Measurements from ENCODE around the gene TP53I11.

The TP53I11 gene

DNA sequence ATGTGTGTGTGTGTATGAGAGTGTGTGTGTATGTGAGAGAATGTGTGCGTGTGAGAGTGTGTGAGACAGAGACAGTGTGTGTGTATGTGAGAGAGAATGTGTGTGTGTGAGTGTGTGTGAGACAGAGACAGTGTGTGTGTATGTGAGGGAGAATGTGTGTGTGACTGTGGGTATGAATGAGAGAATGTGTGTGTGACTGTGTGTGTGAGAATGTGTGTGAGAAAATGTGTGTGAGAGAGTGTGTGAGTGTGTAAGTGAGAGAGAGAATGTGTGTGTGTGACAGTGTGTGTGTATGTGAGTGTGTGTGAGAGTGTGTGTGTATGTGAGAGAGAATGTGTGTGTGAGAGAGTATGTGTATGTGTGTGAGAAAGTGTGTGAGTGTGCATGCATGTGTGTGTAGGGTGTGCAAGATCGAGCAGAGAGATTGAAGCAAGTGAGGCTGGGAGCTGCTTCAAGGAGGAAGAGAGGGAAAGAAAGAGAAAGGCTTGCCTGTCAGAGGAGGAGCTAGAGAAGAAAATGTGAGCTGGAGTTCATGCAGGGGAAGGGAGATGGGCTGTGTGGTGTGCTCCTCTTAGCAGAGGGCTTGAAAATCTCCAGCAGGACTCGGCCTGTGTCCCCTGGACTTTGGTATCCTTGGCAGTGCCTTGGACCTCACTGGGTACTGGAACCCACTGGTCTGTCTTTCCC is 27.7 kb upstream of the TP53I11 start:
- no peak for DNase-seq (ENCODE audit: low read depth)

DNA sequence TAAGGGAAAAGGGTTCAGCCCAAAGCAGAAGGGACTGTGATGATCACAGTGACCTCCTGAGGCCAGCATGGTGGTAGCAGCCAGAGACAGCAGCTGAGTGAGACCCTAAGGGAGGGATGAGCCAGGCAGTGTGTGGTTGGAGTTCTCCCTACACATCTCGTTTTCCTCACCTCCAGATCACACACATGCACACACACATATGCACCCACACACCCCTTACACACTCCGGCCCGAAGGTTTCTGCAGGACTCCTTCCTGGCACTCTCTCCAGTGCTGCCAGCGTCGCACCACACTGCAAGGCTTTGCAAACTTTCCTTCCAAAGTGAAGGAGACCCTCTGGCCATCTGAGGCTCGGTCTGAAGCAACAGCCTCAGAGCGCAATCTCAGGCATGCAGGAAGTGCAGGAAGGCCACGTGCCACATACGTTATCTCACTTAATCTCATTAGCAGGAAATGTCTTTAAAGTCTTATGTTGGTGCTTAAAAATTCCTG is 26.9 kb upstream of the TP53I11 start:
- DNase-seq (ENCODE audit: low read depth) = no peak

DNA sequence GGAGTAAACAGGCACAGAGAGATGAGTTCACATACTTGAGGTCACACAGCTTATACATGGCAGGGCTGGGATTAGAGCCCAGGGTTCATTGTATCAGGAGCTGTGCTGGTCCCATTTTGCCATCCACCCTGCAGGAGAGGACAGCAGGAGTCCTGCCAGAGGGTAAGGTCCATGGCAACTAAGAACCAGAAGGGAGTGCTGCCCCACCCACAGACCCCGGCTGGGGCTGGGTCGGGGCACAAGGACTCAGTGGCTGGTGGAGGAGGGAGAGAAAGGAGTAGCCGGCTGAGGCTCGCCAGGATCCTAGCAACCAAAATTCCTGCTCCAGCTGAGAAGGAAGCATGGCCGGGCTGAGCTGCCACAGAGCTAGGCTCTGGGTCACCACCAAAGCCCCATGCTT is 25.9 kb upstream of the TP53I11 start:
- DNase-seq (ENCODE audit: low read depth) = no peak

DNA sequence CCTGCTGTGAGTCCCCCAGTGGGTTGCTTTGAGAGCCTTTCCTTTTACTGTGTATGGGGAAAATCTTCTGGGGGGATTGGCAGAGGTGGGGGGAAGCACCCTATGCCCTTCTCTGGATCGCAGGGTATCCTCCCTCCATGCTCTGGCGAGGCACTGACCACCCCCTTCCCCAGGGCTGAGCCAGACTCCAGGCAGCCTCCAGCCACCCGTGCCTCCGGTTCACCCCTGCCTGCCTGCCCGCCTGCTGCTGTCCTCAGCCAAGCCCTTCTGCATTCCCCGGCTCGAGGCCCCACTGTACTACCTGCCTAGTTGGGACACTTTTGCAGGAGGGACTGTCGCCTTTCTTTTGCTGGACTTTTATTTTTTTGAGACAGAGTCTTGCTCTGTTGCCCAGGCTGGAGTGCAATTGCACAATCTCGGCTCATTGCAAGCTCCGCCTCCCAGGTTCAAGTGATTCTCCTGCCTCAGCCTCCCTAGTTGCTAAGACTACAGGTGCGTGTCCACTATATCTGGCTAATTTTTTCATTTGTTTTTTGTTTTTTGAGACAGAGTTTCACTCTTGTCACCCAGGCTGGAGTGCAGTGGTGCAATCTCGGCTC is 23.8 kb upstream of the TP53I11 start:
- DNase-seq (ENCODE audit: low read depth) = no peak

DNA sequence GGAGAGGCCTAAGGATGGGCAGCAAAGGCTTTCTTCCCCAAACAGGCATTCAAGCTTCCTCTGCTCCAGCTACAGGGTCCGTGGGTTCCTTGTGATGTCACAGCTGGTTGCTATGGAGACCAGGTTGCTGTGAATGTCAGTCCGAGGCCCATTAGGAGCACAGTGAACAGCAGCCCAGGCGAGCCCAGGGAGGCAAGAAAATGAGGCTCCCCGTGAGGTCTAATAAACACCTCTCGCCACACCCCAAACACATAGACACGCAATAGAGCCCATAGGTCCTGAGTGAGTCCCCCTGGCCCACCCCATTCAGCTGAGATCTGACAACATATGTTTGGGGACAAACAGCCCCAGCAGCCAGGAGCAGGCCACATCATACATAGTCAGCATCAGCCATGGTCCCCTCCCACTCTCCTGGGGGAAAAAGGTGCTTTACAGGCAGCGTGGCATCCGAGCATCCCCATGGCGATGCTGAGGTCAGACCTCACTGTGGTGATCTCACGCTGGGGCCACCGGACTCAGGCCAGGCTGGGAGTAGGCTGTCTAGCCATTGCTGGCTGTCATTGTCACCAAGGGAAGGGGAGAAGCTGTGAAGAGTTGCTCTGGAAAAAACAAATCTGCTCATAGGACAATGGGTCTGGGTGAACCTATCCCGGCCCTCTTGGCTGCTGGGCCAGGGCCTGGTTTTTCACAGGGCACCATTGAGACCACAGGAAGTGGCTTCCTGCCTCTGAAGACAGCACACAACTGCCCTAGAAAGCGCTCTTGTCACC is 23.1 kb upstream of the TP53I11 start:
- DNase-seq (ENCODE audit: low read depth) = no peak

DNA sequence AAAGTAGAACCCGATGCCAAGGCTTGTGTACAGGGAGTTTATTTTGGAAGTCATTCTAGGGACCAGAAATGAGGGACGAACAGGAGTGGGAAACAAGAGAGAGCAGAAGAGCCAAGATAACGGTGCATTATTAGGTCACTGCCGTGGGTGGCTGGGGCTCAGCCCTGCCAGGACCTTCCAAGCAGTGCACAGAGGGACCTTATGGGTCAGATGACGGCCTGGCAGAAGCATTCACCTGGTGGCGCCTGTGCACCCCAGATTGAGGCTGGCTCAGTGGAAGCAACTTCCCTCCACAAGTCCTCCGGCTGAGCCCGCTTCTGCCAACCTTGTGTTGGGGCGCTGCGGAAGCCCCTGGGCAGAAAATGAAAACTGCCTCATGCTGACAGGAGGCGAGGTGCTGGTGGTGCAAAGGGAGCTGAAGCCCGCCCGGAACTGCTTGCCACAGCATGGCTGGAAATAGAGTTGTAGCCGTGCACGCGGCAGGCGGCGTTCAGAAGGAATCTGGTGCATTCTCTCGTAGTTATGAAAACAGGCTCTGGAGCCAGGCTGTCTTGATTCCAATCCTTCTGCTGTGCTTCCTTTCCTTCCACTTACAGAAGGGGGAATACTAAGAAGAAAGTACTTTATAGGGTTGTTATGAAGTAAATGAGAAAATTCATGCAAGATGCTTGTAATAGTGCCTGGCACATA is 22.2 kb upstream of the TP53I11 start:
- no peak for DNase-seq (ENCODE audit: low read depth)

DNA sequence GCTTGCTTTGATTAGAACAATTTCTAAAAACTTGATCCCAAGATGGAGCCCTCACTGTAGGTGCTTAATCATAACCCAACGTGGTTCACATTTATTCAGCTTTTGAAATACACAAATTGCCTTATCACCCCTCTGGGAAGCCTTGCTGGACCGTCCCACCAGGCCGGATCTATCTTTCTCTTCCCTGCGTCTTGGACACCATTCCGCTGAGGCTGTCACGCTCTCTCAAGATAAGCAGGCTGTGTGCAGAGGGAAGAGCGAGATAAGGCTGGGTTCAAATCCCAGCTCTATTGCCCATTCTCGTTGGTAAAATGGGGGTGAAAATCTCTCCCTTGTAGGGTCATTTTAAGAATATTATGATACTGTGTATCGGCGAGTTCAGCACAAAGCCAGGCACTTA is 20.5 kb upstream of the TP53I11 start:
- no peak for DNase-seq (ENCODE audit: low read depth)

DNA sequence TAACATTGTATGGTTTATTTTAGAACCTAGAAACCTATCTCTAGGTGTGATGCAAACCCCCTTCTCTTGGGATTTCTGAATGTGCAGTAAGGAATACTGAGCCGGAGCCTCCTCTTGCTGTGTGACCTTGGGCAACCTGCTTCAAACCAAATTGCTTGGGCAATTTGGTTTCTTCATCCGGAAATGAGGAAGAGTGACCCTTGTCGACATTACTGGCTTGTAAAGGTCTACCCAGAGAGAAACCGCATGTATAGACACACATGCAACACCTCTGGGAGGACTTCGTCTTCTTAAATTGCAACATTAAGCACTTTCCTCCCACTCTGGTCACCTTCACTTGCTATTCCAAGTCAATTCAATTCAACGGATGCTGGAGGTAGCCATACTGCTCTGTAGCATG is 19.6 kb upstream of the TP53I11 start:
- no peak for DNase-seq (ENCODE audit: low read depth)

DNA sequence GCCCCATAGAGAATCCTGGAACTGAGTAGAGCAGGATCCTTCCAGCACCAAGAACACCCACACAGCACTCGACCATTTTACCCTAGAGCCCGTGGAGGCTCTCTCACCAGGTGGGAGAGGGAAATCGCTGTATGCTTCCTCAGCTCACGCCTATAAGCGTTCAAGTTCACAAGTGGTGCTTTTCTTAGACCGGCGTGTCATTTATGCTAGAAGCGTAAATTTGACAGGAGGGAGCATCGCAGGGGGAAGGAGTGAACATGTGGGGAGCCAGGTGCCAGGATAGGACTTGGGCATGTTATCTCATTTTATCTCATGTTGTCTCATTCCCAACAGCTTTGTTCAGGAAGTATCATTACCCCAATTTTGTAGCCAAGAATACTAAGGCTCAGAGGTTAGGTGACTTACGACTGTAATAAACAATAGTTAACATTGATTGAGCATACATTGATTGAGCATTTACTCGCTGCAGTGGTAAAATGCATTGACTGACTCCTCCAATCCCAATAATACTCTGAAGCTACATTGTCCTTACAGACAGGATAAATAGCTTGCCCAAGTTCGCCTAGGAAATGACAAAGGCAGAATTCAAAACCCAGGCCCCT is 19.1 kb upstream of the TP53I11 start:
- no peak for DNase-seq (ENCODE audit: low read depth)

DNA sequence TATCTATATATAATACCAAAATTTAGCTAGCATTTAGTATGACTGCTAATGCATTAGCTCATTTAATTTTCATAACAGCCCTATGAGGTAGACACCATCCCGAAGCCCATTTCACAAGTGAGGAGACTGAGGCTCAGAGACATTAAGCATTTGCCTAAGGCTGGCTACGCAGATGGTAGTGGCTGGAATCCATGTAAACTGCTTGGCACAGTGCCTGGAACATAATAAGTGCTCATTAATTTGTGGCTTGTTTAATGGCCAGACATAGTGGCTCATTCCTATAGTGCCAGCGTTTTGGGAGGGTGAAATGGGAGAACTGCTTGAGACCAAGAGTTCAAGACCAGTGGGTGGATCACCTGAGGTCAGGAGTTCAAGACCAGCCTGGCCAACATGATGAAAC is 17.8 kb upstream of the TP53I11 start:
- no peak for DNase-seq (ENCODE audit: low read depth)

DNA sequence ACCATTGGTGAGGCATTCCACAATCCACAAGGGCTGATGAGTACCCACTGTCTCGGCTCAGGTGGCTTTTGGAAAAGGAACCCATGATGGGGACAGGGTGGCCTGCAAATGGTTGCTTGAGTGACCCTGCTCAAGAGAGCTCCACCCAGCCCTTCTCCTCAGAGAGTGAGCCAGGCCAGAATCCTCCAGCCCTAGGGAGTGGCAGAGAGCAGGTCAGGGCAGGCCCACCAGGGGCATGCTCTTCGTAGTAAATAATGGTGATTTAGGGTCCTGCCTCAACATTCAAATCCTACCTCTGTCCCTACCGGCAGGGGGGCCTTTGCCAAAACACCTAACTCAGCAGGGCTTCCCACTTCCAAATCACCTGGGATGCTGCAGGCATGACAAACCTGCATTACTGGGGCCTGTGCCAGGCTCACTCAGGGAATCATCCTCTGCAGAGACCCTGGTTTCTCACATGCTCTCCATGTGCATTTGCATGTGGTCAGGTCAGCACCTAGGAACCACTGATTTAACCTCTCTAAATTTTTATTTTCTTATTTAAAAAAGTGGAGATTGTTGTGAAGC is 17.3 kb upstream of the TP53I11 start:
- no peak for DNase-seq (ENCODE audit: low read depth)

DNA sequence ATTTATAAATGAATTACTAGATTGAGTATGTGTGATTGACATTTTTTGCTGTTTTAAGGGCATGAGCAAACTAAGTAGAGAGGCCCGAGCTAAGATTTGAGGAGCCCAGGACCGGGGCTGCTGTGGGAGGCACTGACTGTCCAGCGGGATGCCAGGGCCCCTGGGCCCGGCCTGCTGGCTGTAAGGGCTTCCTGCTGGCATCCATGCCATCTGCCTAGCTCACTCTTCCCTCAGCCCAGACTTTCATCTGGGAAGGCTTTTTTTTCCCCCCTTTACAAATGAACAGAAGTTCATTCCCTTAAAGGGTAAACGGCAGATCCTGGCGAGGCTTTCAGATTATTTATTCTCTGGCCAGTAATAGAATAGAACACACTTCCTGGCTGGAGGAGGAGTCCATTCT is 16.0 kb upstream of the TP53I11 start:
- no peak for DNase-seq (ENCODE audit: low read depth)

DNA sequence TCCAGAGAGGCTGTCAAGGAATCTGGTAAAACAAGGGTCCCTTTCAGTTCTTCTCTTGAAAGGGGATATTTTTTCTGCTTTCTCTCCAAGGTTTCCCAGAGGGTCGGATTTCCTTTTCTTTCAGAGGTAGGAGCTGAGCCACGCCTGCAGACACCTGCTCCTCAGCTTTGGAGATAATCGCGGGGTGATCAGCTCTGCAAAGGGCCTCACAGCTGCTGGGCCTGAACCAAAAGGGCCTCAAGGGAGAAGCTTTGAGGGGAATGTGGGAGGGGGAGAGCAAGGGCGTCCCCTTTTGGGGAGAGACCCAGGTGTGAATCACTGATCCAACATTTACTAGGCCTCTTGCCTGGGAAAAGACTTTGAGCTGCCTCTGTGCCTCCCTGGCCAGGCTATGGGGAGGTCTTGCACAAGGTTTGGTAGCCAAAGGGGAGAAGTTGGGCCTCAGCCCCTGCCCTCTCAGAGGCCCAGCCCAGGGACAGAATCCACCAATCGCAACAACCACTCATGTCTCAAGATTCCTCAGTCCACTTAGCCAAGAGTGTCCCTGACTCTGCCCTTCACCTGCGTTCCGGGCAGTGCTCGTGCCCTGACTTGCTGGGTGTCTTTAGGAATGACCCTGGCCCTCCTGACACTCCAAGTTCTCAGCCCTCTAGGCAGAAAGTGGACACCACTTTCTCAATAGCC is 14.0 kb upstream of the TP53I11 start:
- DNase-seq (ENCODE audit: low read depth) = no peak

DNA sequence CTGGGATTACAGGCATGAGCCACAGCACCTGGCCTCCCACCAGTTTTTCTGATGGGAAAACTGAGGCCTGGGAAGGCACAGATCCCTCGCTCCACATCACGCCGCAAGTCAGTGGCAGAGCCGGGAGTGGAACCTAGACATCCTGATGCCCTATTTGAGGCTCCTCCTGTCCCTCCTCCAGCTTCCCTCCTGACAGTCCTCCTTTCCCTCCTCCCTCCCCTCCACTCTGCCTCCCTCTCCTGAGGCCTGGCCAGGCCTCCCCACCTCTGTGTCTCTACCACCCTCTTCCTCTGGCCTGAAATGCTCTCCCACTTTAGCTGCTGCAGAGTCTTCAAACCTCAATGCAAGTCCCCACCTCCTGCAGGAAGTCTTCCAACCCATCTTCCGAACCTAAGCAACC is 13.3 kb upstream of the TP53I11 start:
- no peak for DNase-seq (ENCODE audit: low read depth)

DNA sequence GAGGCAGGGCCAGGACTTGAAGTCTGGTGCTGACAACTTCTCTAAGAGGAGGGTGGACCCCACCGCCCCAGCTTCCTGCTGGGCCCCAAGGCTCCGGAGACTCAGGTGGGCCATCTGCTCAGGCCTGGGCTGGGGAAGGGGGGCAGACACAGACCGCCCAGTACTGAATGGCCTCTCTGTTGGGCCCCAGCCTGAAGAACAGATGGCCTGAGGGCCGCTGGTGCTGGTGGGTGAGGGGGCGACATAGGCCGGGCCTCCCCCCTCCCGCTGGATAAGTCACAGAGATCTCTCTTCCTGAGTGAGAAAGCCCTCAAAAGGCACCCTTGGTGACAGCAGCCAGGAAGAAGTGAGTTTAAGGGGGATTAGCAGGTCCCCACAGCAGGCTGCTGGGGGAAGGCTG is 12.5 kb upstream of the TP53I11 start:
- no peak for DNase-seq (ENCODE audit: low read depth)

DNA sequence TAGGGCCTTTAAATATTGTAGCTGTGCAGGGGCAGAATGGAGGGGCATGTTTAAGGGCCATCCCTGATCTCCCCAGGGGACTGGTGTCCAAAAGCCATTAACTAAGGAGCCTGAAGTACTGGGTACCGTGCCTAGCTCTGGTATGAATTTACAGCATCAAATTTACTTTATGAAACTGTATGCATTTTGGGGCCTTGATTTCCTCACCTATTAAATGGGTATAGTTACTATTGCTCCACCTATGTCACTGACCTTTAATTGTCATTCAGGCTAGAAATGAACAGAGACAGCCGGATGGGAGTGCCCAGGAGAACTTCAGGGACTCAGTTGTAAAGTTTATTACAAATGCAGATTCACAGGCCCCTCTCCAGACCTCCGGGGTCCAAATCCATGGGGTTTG is 11.8 kb upstream of the TP53I11 start:
- DNase-seq (ENCODE audit: low read depth) = no peak

DNA sequence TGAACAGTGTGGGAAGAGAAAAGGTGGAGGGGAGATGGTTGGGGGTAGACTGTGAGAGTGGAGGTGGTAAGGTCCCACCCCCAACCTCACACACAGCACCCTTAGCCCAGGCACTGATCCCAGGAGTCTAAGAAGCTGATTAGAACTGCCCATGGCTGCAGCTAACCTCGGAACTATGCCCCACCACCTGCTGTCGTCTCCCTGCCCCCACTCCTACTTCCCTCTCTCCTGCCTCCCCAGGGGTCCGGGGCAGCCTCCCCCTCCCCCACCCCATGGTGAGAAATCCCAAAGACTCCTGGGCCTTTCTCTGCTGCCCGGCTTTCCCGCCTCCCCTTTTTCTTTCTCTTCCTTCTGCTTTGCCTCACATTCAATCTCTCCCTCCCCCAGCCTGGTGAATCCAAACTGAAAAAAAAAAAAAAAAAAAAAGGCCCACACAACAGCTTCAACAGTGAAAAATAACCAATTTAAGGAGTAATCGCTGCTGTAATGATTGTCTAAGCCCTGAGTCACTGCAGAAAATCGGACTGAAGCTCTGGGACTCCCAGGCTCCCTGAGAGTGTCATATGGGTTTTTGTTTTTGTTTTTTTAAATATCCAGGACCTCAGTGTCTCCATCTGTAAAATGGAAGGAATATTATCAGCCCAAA is 9.6 kb upstream of the TP53I11 start:
- DNase-seq (ENCODE audit: low read depth) = no peak

DNA sequence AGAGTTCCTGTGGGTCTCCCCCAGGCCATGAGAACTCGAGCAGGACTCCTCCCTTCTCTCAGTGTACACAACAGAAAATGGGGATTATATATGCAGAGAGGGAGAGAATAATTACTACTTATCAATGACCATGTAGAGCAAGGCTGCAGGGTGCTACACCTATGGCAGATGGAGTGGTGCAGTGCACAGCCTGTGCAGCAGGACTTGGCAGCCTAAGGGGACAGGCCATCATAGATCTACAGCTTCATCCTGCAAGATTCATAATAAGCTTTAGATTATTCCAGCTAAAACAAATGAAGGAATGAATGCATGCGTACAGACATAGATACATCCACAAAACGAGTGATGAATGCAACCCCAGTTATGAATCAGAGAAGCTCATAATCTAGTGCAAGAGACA is 8.4 kb upstream of the TP53I11 start:
- no peak for DNase-seq (ENCODE audit: low read depth)

DNA sequence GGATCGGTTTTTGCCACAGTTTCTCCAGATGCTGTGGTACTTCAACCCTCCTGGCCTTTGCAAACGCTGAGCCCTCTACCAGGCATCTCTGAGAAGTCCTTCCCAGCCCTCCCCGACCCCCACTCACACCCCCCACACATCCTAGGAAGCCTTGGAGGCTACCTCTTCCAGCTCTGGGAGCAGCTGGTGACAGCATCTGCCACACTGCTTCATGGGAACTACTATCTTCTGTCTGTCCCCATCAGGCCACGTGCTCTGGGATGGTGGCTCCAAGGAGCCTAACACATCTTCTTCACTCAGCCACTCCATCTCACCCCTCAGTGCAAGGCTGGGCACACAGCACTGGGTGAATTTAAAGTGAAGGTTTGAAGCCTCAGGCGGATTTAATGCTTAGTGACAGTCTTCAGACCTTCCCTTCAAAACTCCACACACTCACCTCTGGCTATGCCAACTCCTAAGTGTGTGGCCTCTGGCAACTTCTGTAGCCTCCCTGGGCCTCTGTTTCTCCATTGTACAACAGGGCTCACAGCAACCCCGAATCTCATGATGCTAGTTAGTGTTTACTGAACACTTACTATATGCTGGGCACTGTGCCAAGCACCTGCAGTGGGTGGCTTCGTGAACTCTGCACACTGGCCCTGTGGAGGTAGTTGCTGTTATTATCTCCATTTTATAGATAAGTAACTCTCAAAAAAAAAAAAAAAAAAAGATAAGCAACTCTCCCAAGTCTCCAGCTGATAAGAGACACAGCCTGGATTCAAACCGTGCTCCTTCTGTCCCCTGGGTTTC is 7.3 kb upstream of the TP53I11 start:
- DNase-seq (ENCODE audit: low read depth) = no peak

DNA sequence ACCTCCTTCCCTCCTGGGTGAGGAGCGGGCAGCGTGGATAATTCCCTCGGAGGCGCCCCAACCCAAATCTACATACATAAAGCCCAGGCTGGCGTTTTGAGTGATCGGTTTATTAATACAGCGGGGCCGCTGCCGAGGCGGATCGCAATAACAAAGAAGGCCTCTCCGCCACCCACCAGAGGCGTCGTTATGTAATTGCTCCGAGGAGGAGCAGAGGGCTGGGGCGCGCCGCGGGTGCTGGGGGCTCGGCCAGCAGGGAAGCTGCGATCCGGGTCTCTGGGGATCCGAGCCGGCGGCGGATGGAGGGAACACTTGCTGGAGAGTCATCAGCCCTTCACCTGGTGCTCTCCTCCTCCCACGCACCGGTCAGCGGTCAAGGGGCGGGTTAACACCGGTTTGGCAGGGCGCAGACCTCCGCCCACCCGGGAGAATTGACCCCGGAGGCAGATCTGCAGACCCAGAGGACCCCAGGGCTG is 6.4 kb upstream of the TP53I11 start:
- no peak for DNase-seq (ENCODE audit: low read depth)

All from stimulated activated CD8-positive, alpha-beta memory T cell treated with anti-CD3 and anti-CD28 coated beads, Interleukin-12 subunit alpha, Interleukin-12 subunit beta, amount 100 ng/mL, for 4 hours (primary cell).